Gastroesophageal sphincter (tissue), 3 donors: ENCODE results near the gene IGFLR1.

Source experiments
- EP300 ChIP-seq: sonication (generic); formaldehyde crosslinking; IDR thresholded peaks from one replicate; pipeline ENCODE4 v1.6.1; 2017; ENCODE audit warnings: antibody characterized with exemption, mild to moderate bottlenecking
- POLR2A ChIP-seq, 2 donors: fragments of 450-650 bp; IDR thresholded peaks; one replicate each; pipeline ENCODE4 v1.6.1; 2017; ENCODE audit warnings: antibody characterized with exemption in 2 of 2, mild to moderate bottlenecking in 2 of 2, moderate library complexity in 1 of 2
- POLR2AphosphoS5 ChIP-seq: sonication (generic); formaldehyde crosslinking; IDR thresholded peaks from one replicate; pipeline ENCODE4 v1.6.1; 2017; ENCODE audit warnings: antibody characterized with exemption
- TF ChIP-seq, protein P1 (sequence below), 4 experiments: fragments of 200-600 bp in 2 of 4; fragments of 450-650 bp in 2 of 4; sonication (generic) in 1 of 4; IDR thresholded peaks; one replicate each; pipeline ENCODE4 v1.5.1; 2017 to 2019; ENCODE audit warnings: antibody characterized with exemption in 4 of 4, mild to moderate bottlenecking in 2 of 4, moderate library complexity in 2 of 4

DNA sequence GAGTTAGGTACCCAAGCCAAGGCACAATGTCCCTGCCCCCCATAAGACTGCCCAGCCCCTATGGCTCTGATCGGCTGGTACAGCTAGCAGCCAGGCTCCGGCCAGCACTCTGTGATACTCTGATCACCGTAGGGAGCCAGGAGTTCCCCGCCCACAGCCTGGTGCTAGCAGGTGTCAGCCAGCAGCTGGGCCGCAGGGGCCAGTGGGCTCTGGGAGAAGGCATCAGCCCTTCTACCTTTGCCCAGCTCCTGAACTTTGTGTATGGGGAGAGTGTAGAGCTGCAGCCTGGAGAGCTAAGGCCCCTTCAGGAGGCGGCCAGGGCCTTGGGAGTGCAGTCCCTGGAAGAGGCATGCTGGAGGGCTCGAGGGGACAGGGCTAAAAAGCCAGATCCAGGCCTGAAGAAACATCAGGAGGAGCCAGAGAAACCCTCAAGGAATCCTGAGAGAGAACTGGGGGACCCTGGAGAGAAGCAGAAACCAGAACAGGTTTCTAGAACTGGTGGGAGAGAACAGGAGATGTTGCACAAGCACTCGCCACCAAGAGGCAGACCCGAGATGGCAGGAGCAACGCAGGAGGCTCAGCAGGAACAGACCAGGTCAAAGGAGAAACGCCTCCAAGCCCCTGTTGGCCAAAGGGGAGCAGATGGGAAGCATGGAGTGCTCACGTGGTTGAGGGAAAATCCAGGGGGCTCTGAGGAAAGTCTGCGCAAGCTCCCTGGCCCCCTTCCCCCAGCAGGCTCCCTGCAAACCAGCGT, 27.5 kb downstream of the IGFLR1 start:
- TF ChIP-seq POLR2AphosphoS5 (no peak), POLR2A (IDR thresholded peaks at IDR 0.05) (no peak), EP300 (no peak)
- TF ChIP-seq, protein P1, sequence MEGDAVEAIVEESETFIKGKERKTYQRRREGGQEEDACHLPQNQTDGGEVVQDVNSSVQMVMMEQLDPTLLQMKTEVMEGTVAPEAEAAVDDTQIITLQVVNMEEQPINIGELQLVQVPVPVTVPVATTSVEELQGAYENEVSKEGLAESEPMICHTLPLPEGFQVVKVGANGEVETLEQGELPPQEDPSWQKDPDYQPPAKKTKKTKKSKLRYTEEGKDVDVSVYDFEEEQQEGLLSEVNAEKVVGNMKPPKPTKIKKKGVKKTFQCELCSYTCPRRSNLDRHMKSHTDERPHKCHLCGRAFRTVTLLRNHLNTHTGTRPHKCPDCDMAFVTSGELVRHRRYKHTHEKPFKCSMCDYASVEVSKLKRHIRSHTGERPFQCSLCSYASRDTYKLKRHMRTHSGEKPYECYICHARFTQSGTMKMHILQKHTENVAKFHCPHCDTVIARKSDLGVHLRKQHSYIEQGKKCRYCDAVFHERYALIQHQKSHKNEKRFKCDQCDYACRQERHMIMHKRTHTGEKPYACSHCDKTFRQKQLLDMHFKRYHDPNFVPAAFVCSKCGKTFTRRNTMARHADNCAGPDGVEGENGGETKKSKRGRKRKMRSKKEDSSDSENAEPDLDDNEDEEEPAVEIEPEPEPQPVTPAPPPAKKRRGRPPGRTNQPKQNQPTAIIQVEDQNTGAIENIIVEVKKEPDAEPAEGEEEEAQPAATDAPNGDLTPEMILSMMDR (IDR thresholded peaks at IDR 0.05), result no peak
